ENCODE data around the gene AFG3L2. TPM values are rescaled to one million over a fixed set of nuclear protein-coding genes. Genes with fewer than 3 reads are reported as not detected.

The AFG3L2 gene
- total and polyA plus RNA-seq, 9 of the 15 experiments (the other 6 are each of a cell fraction or from before 2014, with no cell fraction given) = 24.1 to 109 (median 84.0) TPM

- ChIA-PET CTCF (ENCODE audit: low intra/inter-chr PET ratio) (no interaction called here), POLR2A (no interaction called here)
- peaks cover 93% of the 10 kb centered on the region for H3K36me3 ChIP-seq (ENCODE audit: control insufficient read depth, insufficient read depth, low read length)
- peaks cover 58% of the 10 kb centered on the region for H3K79me2 ChIP-seq (ENCODE audit: control insufficient read depth, insufficient read depth, low read length)
- TF ChIP-seq ZNF23 (CRISPR knock-in tag; IDR thresholded peaks at IDR 0.05) (no peak), RBFOX2 (IDR thresholded peaks at IDR 0.05; ENCODE audit: low read depth, low read length) (0 out of 2 replicates have a peak, but pooled peaks have one; percentile 22), SREBF1 (IDR thresholded peaks at IDR 0.05; ENCODE audit: borderline replicate concordance, low read depth, low read length) (no peak), CHD4 (IDR thresholded peaks at IDR 0.05; ENCODE audit: insufficient read depth, insufficient replicate concordance, low read depth, low read length, poor library complexity, severe bottlenecking) (no peak)
- BruUV-seq (replicated peaks) = no TSS peak
- WGBS (ENCODE audit: insufficient coverage, low coverage, missing lambda C conversion rate) = 90% methylated on average over 8 of the region's 8 CpGs
- H3K27me3 ChIP-seq (ENCODE audit: control insufficient read depth in 2 of 2, insufficient read depth in 2 of 2, low read length in 2 of 2) = no peaks in the 10 kb centered on the region
- H3K4me2 ChIP-seq (ENCODE audit: insufficient read depth, low read length) = no peak overlapping the region
- H3K4me3 ChIP-seq = no peak overlapping the region
- DNase-seq (ENCODE audit: extremely low read depth in 1 of 4, low spot score in 3 of 4) (no peak), ATAC-seq (no peak), FAIRE-seq (no peak)
- H4K20me1 ChIP-seq (replicated peaks; ENCODE audit: control insufficient read depth, insufficient read depth, low read length) = peaks cover 9% of the 10 kb centered on the region; the same call in 1 of the 2 replicates
- H3K9me3 ChIP-seq (replicated peaks; ENCODE audit: control insufficient read depth, insufficient read depth, low read depth, low read length) = no peaks in the 10 kb centered on the region
- no peak overlapping the region for H2AFZ ChIP-seq (ENCODE audit: low read depth, low read length)
- in situ Hi-C loops (cut with MboI) (no loop called here), intact Hi-C loops (cut with micrococcal nuclease) (no loop called here)
- no peak overlapping the region for H3K9ac ChIP-seq (ENCODE audit: insufficient read depth in 1 of 2, low read depth in 2 of 2, low read length in 2 of 2)
- no peak overlapping the region for H3K27ac ChIP-seq (ENCODE audit: extremely low read depth, low read depth, low read length)
- H3K9me1 ChIP-seq (ENCODE audit: control insufficient read depth, insufficient read depth, low read length) = no peaks in the 10 kb centered on the region
- H3K4me1 ChIP-seq (replicated peaks in 1 of 2; ENCODE audit: control insufficient read depth in 2 of 2, insufficient read depth in 2 of 2, low read length in 2 of 2) = peaks cover 0 to 13% of the 10 kb centered on the region in 2 experiments; a peak in 3 of 5 replicates
Observed at GRCh38 chr18:12366379-12366778, 10.6 kb downstream of the AFG3L2 start.

DNA sequence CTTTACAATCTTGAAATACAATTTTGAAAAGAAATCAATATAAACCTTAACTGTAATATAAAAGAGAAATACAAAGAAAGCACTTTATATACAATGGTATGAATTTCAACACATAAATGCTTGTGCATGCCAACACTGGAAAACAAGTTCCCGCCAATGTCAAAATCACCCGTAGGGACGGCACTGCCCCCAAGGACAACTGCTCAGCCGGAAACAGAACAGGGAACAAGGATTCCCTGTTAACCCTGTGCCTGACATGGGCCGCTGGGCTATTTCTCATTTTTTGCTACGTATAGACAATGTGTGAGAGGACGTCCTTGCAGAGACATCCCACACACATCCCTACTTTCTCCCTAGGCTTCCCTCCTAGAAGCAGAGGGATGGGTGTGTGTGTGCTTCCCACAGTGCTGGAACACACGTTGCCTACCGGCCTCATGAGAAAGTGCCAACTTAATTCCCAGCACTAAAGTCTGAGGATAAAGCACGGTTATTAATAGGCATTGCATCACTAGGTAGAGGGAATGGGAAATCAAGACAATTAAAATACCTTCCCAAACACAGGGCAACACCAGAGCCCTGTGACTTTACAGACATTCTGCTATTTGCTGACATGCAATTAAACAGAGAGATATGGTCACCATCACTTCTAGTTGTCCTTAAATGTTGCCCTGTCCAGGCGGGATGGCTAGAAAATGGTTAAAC lies 14.4 kb downstream of the AFG3L2 start:
- ChIA-PET POLR2A (interaction anchor here (0.6 to 3.1 kb wide), 5 partner anchors 10 to 311 kb away, joined by 3 to 23 read pairs (median 3); partner anchors contain the start of gene AFG3L2), CTCF (ENCODE audit: low intra/inter-chr PET ratio) (no interaction called here)
- Histone ChIP-seq H4K20me1 (replicated peaks; ENCODE audit: control insufficient read depth, insufficient read depth, low read length) (peaks cover 6% of the 10 kb centered on the region; the same call in 1 of the 2 replicates), H3K4me2 (ENCODE audit: insufficient read depth, low read length) (no peak overlapping the region), H3K9me3 (replicated peaks; ENCODE audit: control insufficient read depth, insufficient read depth, low read depth, low read length) (no peaks in the 10 kb centered on the region), H3K27ac (ENCODE audit: extremely low read depth, low read depth, low read length) (no peak overlapping the region; the same call in 2 of the 3 replicates), H3K27me3 (ENCODE audit: control insufficient read depth in 2 of 2, insufficient read depth in 2 of 2, low read length in 2 of 2) (no peaks in the 10 kb centered on the region), H3K9ac (ENCODE audit: insufficient read depth in 1 of 2, low read depth in 2 of 2, low read length in 2 of 2) (no peak overlapping the region), H3K4me1 (replicated peaks in 1 of 2; ENCODE audit: control insufficient read depth in 2 of 2, insufficient read depth in 2 of 2, low read length in 2 of 2) (peaks cover 3 to 23% of the 10 kb centered on the region in 2 experiments; a peak in 3 of 5 replicates), H3K36me3 (ENCODE audit: control insufficient read depth, insufficient read depth, low read length) (peaks cover 96% of the 10 kb centered on the region), H3K9me1 (ENCODE audit: control insufficient read depth, insufficient read depth, low read length) (no peaks in the 10 kb centered on the region), H3K79me2 (ENCODE audit: control insufficient read depth, insufficient read depth, low read length) (peaks cover 46% of the 10 kb centered on the region), H2AFZ (ENCODE audit: low read depth, low read length) (no peak overlapping the region), H3K4me3 (no peak overlapping the region)
- intact Hi-C loops (cut with micrococcal nuclease) (no loop called here), in situ Hi-C loops (cut with MboI) (no loop called here)
- BruUV-seq (replicated peaks) = no TSS peak
- peak; percentile 62 for TF ChIP-seq ZNF316 (IDR thresholded peaks at IDR 0.05)
- 0 out of 2 replicates have a peak, but pooled peaks have one; percentile 6 for TF ChIP-seq C11orf30 (IDR thresholded peaks at IDR 0.05; ENCODE audit: low read depth)
- no peak for TF ChIP-seq ERF (CRISPR knock-in tag; IDR thresholded peaks at IDR 0.05)
- TF ChIP-seq, protein P1, sequence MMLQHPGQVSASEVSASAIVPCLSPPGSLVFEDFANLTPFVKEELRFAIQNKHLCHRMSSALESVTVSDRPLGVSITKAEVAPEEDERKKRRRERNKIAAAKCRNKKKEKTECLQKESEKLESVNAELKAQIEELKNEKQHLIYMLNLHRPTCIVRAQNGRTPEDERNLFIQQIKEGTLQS (IDR thresholded peaks at IDR 0.05) = 0 out of 2 replicates have a peak, but pooled peaks have one; percentile 10
- TF ChIP-seq, protein P1 (CRISPR knock-in tag; conservative IDR thresholded peaks at IDR 0.05) = no peak
- FAIRE-seq (no peak), DNase-seq (ENCODE audit: extremely low read depth in 1 of 4, low spot score in 3 of 4) (no peak), ATAC-seq (no peak)
- WGBS (ENCODE audit: insufficient coverage, low coverage, missing lambda C conversion rate) = 92% methylated on average over 11 of the region's 11 CpGs
